Vagina (tissue), 2 donors: ENCODE data around the gene APCDD1L.

Experiments used
- CTCF ChIP-seq, 3 experiments: fragments of 450-650 bp in 2 of 3; fragments of 200-600 bp in 1 of 3; sonication (generic) in 1 of 3; IDR thresholded peaks; one replicate each; pipeline ENCODE4 v1.5.1; 2017 to 2019; ENCODE audit warnings: antibody characterized with exemption in 3 of 3, mild to moderate bottlenecking in 2 of 3, moderate library complexity in 2 of 3
- POLR2AphosphoS5 ChIP-seq, 2 donors: sonication (generic); formaldehyde crosslinking; IDR thresholded peaks; one replicate each; pipeline ENCODE4 v1.9.0; 2017; ENCODE audit warnings: antibody characterized with exemption in 2 of 2, mild to moderate bottlenecking in 2 of 2, low read depth in 1 of 2; ENCODE audit not compliant: insufficient read depth in 1 of 2

- TF ChIP-seq POLR2AphosphoS5 (IDR thresholded peaks at IDR 0.05; ENCODE audit: insufficient read depth in 1 of 2, low read depth in 1 of 2) = no peak
- no peak for TF ChIP-seq CTCF (IDR thresholded peaks at IDR 0.05)
These were observed 70.4 kb downstream of the APCDD1L start for GRCh38 chr20:58444746-58445255.
